ENCODE measurements around the gene PPP1R14C.

GRCh38 chr6:150238846-150239407, 96.1 kb downstream of the PPP1R14C start:
- TF ChIP-seq, protein P1, sequence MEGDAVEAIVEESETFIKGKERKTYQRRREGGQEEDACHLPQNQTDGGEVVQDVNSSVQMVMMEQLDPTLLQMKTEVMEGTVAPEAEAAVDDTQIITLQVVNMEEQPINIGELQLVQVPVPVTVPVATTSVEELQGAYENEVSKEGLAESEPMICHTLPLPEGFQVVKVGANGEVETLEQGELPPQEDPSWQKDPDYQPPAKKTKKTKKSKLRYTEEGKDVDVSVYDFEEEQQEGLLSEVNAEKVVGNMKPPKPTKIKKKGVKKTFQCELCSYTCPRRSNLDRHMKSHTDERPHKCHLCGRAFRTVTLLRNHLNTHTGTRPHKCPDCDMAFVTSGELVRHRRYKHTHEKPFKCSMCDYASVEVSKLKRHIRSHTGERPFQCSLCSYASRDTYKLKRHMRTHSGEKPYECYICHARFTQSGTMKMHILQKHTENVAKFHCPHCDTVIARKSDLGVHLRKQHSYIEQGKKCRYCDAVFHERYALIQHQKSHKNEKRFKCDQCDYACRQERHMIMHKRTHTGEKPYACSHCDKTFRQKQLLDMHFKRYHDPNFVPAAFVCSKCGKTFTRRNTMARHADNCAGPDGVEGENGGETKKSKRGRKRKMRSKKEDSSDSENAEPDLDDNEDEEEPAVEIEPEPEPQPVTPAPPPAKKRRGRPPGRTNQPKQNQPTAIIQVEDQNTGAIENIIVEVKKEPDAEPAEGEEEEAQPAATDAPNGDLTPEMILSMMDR (conservative IDR thresholded peaks at IDR 0.05 in 1 of 2, IDR thresholded peaks at IDR 0.05 in 1 of 2; ENCODE audit: extremely low read depth in 1 of 2, insufficient read depth in 1 of 2, low read depth in 1 of 2, low read length in 2 of 2), result no peak
- no peak for TF ChIP-seq EZH2 (IDR thresholded peaks at IDR 0.05; ENCODE audit: borderline replicate concordance, low read length)
